Endothelial cell of umbilical vein (primary cell): Measurements from ENCODE around the gene UGT1A3. TPM values are rescaled to one million over a fixed set of nuclear protein-coding genes. Genes with fewer than 3 reads are reported as not detected.

Experiments used
- BruUV-seq: library from RNA; stranded (reverse); fragments of 400-500 nt; replicated peaks from 2 replicates; lab custom pipeline; 2021; lab: Mats Ljungman, UMichigan
- CTCF ChIA-PET: fragments of 300-600, 350-600 bp; sonication (Branson Sonifier 250); formaldehyde crosslinking; loops from one replicate; lab custom pipeline; 2021; ENCODE audit warnings: antibody characterized with exemption, inconsistent platforms; lab: Charles Lee
- POLR2A ChIA-PET: fragments of 300-600, 350-600 bp; sonication (Branson Sonifier 250); formaldehyde crosslinking; loops from one replicate; lab custom pipeline; 2021; ENCODE audit warnings: antibody characterized with exemption, inconsistent platforms; lab: Charles Lee
- DNase-seq: peaks from one replicate; pipeline ENCODE4 v3.0.0-alpha.2; 2011; ENCODE audit warnings: low read depth, low spot score
- FAIRE-seq: peaks from 2 replicates; lab custom pipeline; 2011; peaks lifted over from hg19 to GRCh38; lab: Jason Lieb, UNC
- H2AFZ ChIP-seq: 2 replicates; pipeline ENCODE4 v1.6.0; 2012; ENCODE audit warnings: low read depth, low read length, control low read depth, inconsistent platforms
- H3K27ac ChIP-seq: 2 replicates; pipeline ENCODE4 v1.5.1; 2011; ENCODE audit warnings: low read depth, mild to moderate bottlenecking, control low read depth, low read length, moderate library complexity; ENCODE audit not compliant: insufficient read depth
- H3K27me3 ChIP-seq, 2 experiments: 2 replicates each; pipeline versions ENCODE4 v1.6.0 to v1.6.1; 2011; ENCODE audit warnings: low read length in 2 of 2, mixed read lengths in 1 of 2; ENCODE audit not compliant: control insufficient read depth in 2 of 2, insufficient read depth in 2 of 2
- H3K36me3 ChIP-seq, 2 experiments: 2 replicates in 1 of 2; 3 replicates in 1 of 2; pipeline ENCODE4 v1.5.1; 2011; ENCODE audit warnings: low read length in 2 of 2, mild to moderate bottlenecking in 1 of 2, moderate library complexity in 1 of 2; ENCODE audit not compliant: control insufficient read depth in 2 of 2, insufficient read depth in 2 of 2; ENCODE audit errors: extremely low read depth in 1 of 2
- H3K4me1 ChIP-seq: 3 replicates; pipeline ENCODE4 v1.5.1; 2011; ENCODE audit warnings: mild to moderate bottlenecking, low read length; ENCODE audit not compliant: control insufficient read depth, insufficient read depth; ENCODE audit errors: extremely low read depth
- H3K4me2 ChIP-seq: 2 replicates; pipeline ENCODE4 v1.6.1; 2011; ENCODE audit warnings: low read length, control low read depth, mixed read lengths; ENCODE audit not compliant: insufficient read depth
- H3K4me3 ChIP-seq, 3 experiments: fragments of 200-600 bp in 1 of 3; sonication (generic), shearing (Covaris generic) in 1 of 3; replicated peaks in 1 of 3; 2 replicates each; pipeline ENCODE4 v1.5.1; 2011 to 2016; ENCODE audit warnings: control low read depth in 3 of 3, low read length in 3 of 3, mild to moderate bottlenecking in 2 of 3, inconsistent platforms in 1 of 3, low read depth in 1 of 3, moderate library complexity in 1 of 3; ENCODE audit not compliant: insufficient read depth in 1 of 3
- H3K79me2 ChIP-seq: 2 replicates; pipeline ENCODE4 v1.6.0; 2012; ENCODE audit warnings: low read length, inconsistent platforms; ENCODE audit not compliant: control insufficient read depth, insufficient read depth
- H3K9ac ChIP-seq: replicated peaks from 2 replicates; pipeline ENCODE3; 2011; ENCODE audit warnings: low read length, control low read depth; ENCODE audit not compliant: insufficient read depth; ENCODE audit errors: extremely low read depth
- H3K9me1 ChIP-seq: replicated peaks from 3 replicates; pipeline ENCODE4 v1.6.0; 2011; ENCODE audit warnings: mild to moderate bottlenecking, low read length; ENCODE audit not compliant: control insufficient read depth, insufficient read depth; ENCODE audit errors: extremely low read depth
- H3K9me3 ChIP-seq: replicated peaks from 2 replicates; pipeline ENCODE4 v1.5.1; 2012; ENCODE audit warnings: low read length, inconsistent platforms; ENCODE audit not compliant: control insufficient read depth, insufficient read depth
- H4K20me1 ChIP-seq: replicated peaks from 2 replicates; pipeline ENCODE3; 2011; ENCODE audit warnings: mild to moderate bottlenecking, low read length; ENCODE audit not compliant: control insufficient read depth, insufficient read depth; ENCODE audit errors: extremely low read depth
- CTCF ChIP-seq, 2 donors: IDR thresholded peaks; 1 replicate in 1 of 2; 2 replicates in 1 of 2; pipeline ENCODE4 v1.5.1; 2011; ENCODE audit warnings: low read length in 2 of 2, mild to moderate bottlenecking in 2 of 2, moderate library complexity in 2 of 2, control low read depth in 1 of 2, inconsistent platforms in 1 of 2, low read depth in 1 of 2; ENCODE audit not compliant: insufficient read depth in 1 of 2; ENCODE audit errors: extremely low read depth in 1 of 2
- EZH2 ChIP-seq: IDR thresholded peaks from 2 replicates; pipeline ENCODE4 v1.6.1; 2012; ENCODE audit warnings: borderline replicate concordance, low read depth, mild to moderate bottlenecking, moderate library complexity, low read length, inconsistent platforms; ENCODE audit not compliant: severe bottlenecking
- FOS ChIP-seq: IDR thresholded peaks from 2 replicates; pipeline ENCODE4 v1.6.1; 2011; ENCODE audit warnings: mild to moderate bottlenecking, low read length, moderate library complexity, borderline replicate concordance; ENCODE audit not compliant: insufficient read depth
- GATA2 ChIP-seq: IDR thresholded peaks from 2 replicates; pipeline ENCODE4 v1.7.0; 2011; ENCODE audit warnings: low read depth, mild to moderate bottlenecking, moderate library complexity, mixed read lengths, low read length; ENCODE audit not compliant: insufficient read length, insufficient read depth
- JUN ChIP-seq: IDR thresholded peaks from 2 replicates; pipeline ENCODE4 v1.6.1; 2011; ENCODE audit warnings: borderline replicate concordance, low read depth; ENCODE audit not compliant: insufficient read length, insufficient read depth
- MAX ChIP-seq: IDR thresholded peaks from 2 replicates; pipeline ENCODE4 v1.6.1; 2011; ENCODE audit not compliant: insufficient read depth, insufficient read length
- MYC ChIP-seq: IDR thresholded peaks from one replicate; pipeline ENCODE4 v1.6.1; 2011; ENCODE audit warnings: mild to moderate bottlenecking, low read depth, low read length
- POLR2A ChIP-seq: IDR thresholded peaks from 2 replicates; pipeline ENCODE4 v1.6.1; 2012; ENCODE audit warnings: low read depth, mild to moderate bottlenecking, control low read depth, low read length
- POLR2AphosphoS5 ChIP-seq: IDR thresholded peaks from 2 replicates; pipeline ENCODE4 v1.6.1; 2012; ENCODE audit warnings: low read depth, mild to moderate bottlenecking, control low read depth, low read length, moderate library complexity; ENCODE audit not compliant: insufficient read depth
- dilution Hi-C: fragments of 300-500 bp; cut with MboI; formaldehyde crosslinking; loops from one replicate; pipeline ENCODE4 v1.15.0; 2019; ENCODE audit warnings: low sequenced_read_pairs; ENCODE audit not compliant: extremely low pct_ligation_motif_present
- intact Hi-C: fragments of 100-400 bp; cut with micrococcal nuclease; formaldehyde crosslinking; loops from one replicate; pipeline ENCODE4 v1.10.0; 2022
- polyA plus RNA-seq, 4 experiments: library from polyadenylated mRNA; depleted of rRNA in 3 of 4; stranded (reverse) in 3 of 4; unstranded in 1 of 4; fragments of >200 nt; gene quantifications; 2 replicates each; pipeline versions ENCODE4 v1.2.1 to v1.2.3, GENCODE V29; 2011 to 2012; ENCODE audit warnings: missing spikeins in 1 of 4
- total RNA-seq: library from RNA; stranded (reverse); gene quantifications from 2 replicates; pipeline ENCODE4 v1.2.3, GENCODE V29; 2021

Gene UGT1A3
- total and polyA plus RNA-seq, 2 donors (not counting 3 experiments of a cell fraction or from before 2014, with no cell fraction given) = not detected

GRCh38 chr2:233791151-233791882 lies 62.5 kb downstream of the UGT1A3 start:
- Histone ChIP-seq H3K27me3 (no peaks in the 10 kb centered on the region), H2AFZ (no peak overlapping the region), H3K4me1 (no peaks in the 10 kb centered on the region), H3K9me1 (no peaks in the 10 kb centered on the region), H3K4me2 (no peak overlapping the region), H4K20me1 (no peaks in the 10 kb centered on the region), H3K79me2 (no peaks in the 10 kb centered on the region), H3K9ac (no peak overlapping the region), H3K9me3 (no peaks in the 10 kb centered on the region), H3K36me3 (no peaks in the 10 kb centered on the region), H3K27ac (no peak overlapping the region), H3K4me3 (no peak overlapping the region)
- DNase-seq (no peak), FAIRE-seq (no peak)
- CTCF ChIA-PET = interaction anchor here (1.5 kb wide), 1 partner anchor 22 kb away, joined by 3 read pairs; no protein-coding TSS in a partner anchor
- POLR2A ChIA-PET = no interaction called here
- no TSS peak for BruUV-seq
- intact Hi-C loops (no loop called here), dilution Hi-C loops (no loop called here)
- TF ChIP-seq POLR2A (no peak), MYC (no peak), EZH2 (no peak), JUN (no peak)

- no TSS peak for BruUV-seq
- no peaks in the 10 kb centered on the region for H4K20me1 ChIP-seq
- no peak overlapping the region for H3K9ac ChIP-seq
- POLR2A ChIA-PET = no interaction called here
- TF ChIP-seq CTCF (IDR thresholded peaks at IDR 0.05; ENCODE audit: extremely low read depth in 1 of 2, insufficient read depth in 1 of 2, low read depth in 1 of 2, low read length in 2 of 2) (no peak), EZH2 (no peak), MYC (no peak), GATA2 (no peak), POLR2AphosphoS5 (no peak), FOS (no peak), POLR2A (no peak), MAX (no peak), JUN (no peak)
- no peak overlapping the region for H3K4me2 ChIP-seq
- H3K36me3 ChIP-seq = no peaks in the 10 kb centered on the region
- no peaks in the 10 kb centered on the region for H3K4me1 ChIP-seq
- no peak overlapping the region for H3K27ac ChIP-seq
- H3K9me3 ChIP-seq = no peaks in the 10 kb centered on the region
- intact Hi-C loops = no loop called here
- H3K79me2 ChIP-seq = no peaks in the 10 kb centered on the region
- FAIRE-seq (no peak), DNase-seq (no peak)
- CTCF ChIA-PET = interaction anchor here (1.5 kb wide), 1 partner anchor 22 kb away, joined by 3 read pairs; no protein-coding TSS in a partner anchor
- dilution Hi-C loops = no loop called here
- H3K27me3 ChIP-seq = no peaks in the 10 kb centered on the region
- H3K4me3 ChIP-seq = no peak overlapping the region
- no peak overlapping the region for H2AFZ ChIP-seq
- no peaks in the 10 kb centered on the region for H3K9me1 ChIP-seq
These were observed 63.1 kb downstream of the UGT1A3 start for GRCh38 chr2:233791883-233792329.
